HG03064 (cell line): ENCODE data around the gene ZNF80.
A peak's percentile ranks its signal among the peaks of the same experiment; 100 is the strongest.

Experiments used
- ATAC-seq: cut with Tn5 transposase; IDR thresholded peaks from one replicate; pipeline ENCODE4 v1.9.1; 2021; ENCODE audit warnings: low read depth; ENCODE audit not compliant: unreplicated experiment

The ZNF80 gene

DNA sequence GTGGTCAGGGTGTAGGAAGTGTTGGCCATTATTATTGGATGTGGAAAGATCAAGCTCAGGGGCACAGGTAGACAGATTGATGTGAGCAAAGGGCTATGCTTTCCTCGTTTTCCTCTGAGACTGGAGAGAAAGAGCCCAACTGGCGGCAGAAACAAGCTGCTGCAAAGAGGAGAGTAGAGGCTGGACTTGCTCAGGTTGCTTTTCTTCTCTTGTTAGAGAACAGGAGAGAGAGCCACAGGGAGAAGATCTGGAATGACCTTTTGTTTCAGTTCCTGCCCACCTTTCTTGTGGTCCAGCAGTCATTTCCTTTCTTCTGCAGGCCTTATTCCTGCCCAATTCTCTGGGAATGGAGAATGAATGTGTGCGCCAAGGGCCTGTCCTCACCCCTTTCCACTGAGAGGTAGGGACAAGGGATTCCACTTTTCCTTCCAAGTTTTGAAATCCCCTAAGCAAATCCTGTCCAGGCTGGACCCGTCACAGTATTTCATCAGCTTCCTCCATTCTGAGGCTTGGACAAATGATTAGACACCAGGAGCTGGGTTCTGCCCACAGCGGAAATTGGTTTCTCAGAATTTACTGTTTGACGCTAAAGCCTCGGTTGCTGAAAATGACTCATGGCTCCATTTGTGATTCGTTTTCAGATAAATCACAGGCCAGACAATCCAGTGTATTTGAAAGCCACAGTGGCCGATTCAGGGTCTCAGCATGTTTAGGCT, 16.1 kb downstream of the ZNF80 start:
- no peak for ATAC-seq

DNA sequence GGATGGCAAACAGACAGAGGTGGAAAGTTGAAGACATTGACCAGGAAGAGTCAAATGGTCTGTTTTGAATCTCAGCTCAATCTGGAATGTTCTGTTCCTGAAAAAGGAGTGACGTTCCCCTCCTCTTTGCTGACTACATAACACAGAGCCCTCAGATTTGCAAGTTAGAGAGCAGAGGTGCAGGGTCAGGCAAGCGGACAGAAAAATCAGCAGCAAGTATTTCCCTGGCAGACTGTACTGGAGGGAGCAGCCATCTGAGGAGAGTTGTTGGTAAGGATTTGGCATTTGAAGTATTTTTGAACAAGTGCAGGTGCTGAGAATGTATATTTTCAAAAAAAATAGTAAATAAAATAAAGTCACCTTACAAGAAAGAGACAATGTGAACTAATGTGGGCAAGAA, 17.6 kb downstream of the ZNF80 start:
- ATAC-seq = no peak

GRCh38 chr3:114218578-114219185, 18.7 kb downstream of the ZNF80 start:
- no peak for ATAC-seq

DNA sequence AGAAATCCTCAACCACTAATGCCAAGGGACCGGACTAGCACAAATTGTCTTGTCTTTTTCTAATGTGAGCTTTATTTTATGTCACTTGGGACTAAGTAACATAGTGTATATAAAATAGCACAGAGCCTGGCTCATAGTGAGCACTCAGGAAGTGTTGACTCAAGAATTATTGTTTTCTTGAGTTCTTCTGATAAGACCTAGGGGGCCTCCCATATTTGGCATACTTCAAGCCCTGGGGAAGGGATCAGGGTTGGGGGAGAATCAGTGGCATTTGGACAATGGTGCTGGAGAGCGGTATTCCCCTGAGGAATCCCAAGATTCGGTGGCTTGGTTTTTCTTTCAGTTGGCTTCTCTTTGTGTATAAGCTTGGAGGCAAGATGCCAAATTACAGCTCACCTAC, 19.4 kb downstream of the ZNF80 start:
- ATAC-seq = no peak

- no peak for ATAC-seq
These were observed 20.1 kb downstream of the ZNF80 start for GRCh38 chr3:114217266-114217665.

GRCh38 chr3:114216186-114216970, 21.0 kb downstream of the ZNF80 start:
- no peak for ATAC-seq

GRCh38 chr3:114214542-114215341, 22.6 kb downstream of the ZNF80 start:
- peak; percentile 14 for ATAC-seq

DNA sequence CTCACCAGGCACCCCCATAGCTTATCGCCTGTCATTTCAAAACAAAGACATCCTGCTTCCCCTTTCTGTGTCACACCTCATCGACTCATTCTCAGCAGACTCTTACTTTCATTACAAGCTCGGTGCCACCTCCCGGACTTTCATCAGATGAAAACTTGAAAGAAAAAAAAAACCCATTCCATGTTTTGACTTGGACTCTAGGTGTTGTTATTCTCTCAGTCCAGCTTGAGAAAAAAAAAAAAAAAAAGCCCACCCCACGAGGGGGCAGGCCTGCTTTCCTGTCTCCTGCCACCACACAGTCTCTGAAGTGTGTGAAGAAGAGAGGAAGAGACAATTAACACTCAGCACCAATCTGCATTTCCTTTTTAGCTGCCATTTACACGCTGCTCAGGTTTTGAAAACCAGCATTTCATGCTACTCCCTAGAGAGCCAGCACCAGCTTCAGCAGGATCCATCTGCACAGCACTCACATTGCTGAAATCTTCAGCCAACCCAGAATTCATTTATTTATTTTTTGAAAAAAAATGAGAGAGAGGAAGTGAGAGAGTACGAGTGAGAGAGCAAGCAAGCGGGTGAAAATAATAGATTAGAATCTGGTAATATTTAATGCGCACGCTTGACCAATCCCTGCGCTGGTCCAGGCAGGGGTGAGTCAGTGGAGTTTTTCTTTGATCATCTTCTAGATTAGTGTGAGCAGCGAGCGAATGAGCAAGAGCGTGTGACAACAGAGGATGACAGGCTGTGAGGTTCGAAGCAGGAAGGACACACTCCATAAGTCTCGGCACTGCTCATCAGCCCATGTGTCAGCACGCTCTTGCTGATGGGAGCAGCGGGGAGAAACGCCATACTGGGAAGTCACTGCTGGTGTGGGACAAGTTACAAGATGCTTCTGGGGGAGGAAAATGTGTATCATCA, 23.5 kb downstream of the ZNF80 start:
- peak; percentile 84 for ATAC-seq

- ATAC-seq = peak; percentile 13
These were observed 24.1 kb downstream of the ZNF80 start for GRCh38 chr3:114213292-114213626.

- no peak for ATAC-seq
These were observed 24.7 kb downstream of the ZNF80 start for GRCh38 chr3:114212646-114213045.

- ATAC-seq = peak; percentile 80
These were observed 29.6 kb downstream of the ZNF80 start for GRCh38 chr3:114207768-114208167.

GRCh38 chr3:114206342-114206741, 31.0 kb downstream of the ZNF80 start:
- no peak for ATAC-seq

DNA sequence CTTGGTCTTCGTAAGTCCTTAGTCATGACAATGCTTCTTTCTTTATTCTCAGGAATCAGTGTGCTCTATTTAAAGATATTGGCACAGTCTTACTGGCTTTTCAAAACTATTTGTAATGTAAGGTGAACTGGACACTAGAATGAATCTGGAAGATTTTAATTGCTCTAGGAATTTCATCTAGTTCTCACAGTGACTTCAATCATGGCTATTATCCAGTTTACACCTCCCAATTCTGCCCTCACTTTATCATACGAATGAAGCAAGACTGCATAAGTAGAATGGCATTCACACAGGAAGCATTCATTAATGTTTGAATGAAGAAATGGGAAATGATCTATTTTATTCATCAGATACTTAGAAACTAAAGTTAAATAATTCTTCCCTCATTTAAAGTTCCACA, 31.8 kb downstream of the ZNF80 start:
- ATAC-seq = no peak

- ATAC-seq = no peak
These were observed 42.6 kb downstream of the ZNF80 start for GRCh38 chr3:114194750-114195149.

GRCh38 chr3:114192136-114192535, 45.2 kb downstream of the ZNF80 start:
- no peak for ATAC-seq

- ATAC-seq = no peak
These were observed 50.9 kb downstream of the ZNF80 start for GRCh38 chr3:114186501-114186900.
